NCI-H2196 (cell line): ENCODE results near the gene BRF1.
"Not testable (repeated sequence)": the region's sequence is repeated elsewhere in the genome, so short reads cannot be mapped to it uniquely, and the experiment has no call there.

Experiments used
- DNase-seq: peaks from one replicate; lab custom pipeline; 2025; ENCODE audit not compliant: unreplicated experiment; lab: John Stamatoyannopoulos, UW

The BRF1 gene

DNA sequence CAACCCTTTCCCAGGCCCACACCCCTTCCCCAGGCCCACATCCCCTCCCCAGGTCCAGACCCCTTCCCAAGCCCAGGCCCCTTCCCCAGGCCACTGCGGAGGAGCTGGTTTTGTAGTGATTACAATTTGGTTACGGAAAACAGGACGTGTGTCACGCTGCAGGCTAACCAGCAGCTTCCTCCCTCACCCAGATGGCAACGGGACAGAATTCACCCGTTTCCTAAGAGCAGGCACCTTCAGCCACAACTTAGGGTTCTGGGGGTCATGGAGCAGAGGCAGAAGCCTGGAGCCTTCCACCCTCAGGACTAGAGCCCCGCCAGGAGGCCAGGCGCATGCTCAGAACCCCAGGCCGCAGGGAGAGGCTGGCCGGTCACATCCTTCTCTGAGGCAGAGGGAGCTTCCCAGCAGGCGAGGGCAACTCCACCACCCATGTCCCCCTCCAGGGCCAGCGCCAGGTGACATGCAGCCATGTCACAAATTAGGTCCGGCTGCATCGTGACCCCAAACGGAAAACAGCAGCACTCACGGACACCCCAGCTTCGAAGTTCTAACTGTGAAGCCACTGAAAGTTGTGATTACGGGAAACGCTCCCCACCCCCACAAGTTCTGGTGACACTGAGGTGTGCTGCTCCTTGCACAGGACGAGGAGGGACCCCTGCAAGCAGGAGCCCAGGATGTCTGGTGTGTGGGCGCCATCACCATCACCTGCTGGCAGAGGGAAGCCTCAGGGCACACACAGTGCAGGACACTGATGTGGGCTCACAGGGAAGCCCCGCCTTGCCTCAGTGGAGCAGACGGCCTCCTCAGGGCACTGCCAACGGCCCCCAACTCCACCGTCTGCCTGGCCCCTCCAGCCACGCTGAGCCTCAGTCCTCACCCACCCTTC, 7.7 kb downstream of the BRF1 start:
- no peak for DNase-seq

- no peak for DNase-seq
Measured at GRCh38 chr14:105290621-105291346, 10.0 kb downstream of the BRF1 start.

DNA sequence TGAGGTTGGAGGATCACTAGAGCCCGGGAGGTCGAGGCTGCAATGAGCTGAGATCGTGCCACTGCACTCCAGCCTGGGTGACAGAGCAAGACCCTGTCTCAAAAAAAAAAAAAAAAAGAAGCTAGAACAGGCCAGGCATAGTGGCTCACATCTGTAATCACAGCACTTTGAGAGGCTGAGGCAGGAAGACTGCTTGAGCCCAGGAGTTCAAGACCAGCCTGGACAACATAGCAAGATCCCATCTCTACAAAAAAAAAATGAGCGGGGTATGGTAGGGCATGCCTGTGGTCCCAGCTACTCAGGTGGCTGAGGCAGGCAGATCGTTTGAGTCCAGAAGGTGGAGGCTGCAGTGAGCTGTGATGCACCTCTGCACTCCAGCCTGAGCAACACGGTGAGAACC, 11.9 kb downstream of the BRF1 start:
- not testable (repeated sequence) for DNase-seq

DNA sequence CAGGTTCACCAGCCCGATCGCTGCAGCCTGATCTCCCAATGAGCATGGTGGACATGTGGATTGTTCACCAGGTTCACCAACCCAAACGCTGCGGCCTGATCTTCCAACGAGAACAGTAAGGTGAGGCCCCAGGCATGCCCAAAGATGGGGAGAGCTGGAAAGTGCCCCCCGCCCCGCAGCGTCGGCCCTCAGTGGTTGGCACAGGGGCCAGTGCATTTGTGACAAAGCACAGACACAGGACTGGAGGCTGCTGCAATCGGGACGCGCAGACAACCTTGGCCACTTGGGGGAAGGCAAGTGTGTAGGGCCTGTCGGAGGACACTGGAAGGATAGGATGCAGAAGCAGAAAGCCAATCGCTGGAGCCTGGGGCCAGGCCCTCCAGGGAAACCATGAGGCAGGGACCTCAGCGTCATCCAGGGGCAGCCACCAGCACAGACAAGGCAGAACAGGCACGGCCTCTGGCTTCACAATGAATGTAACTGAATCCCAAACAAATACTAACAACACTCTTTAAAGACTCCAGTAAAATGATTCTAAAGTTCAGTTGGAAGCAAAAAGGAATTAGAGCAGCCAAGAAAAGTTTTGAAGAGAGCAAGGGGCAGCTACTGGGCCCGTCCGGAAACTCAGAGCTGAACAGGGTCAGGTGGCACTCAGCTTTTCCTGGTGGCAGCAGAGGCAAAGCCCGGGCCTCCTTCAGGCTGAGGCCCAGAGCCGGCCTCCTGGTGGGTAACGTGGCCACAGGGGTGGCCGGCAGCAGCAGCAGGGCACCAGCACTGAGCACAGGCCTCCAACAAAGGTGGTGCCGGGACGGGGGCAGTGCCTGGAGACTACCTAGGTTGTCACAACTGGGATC, 13.3 kb downstream of the BRF1 start:
- DNase-seq, result no peak

- no peak for DNase-seq
Measured at GRCh38 chr14:105286759-105287144, 14.0 kb downstream of the BRF1 start.

DNA sequence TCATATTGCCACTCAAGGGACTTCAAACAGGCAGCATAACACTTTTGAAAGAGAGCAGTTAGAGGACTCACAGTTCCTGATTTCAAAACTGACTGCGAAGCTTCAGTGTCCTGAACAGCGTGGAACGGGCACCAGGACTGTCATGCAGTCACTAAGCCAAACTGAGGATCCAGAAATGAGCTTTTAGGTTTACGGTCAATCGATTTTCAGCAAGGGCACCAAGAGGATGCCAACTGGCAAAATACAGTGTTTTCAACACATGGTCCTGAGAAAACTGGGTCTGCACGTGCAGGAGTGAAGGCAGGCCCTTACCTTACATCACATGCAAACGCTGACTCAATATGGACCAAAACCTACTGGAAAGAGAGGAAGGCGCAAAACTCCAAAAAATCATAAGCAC, 15.6 kb downstream of the BRF1 start:
- no peak for DNase-seq

DNA sequence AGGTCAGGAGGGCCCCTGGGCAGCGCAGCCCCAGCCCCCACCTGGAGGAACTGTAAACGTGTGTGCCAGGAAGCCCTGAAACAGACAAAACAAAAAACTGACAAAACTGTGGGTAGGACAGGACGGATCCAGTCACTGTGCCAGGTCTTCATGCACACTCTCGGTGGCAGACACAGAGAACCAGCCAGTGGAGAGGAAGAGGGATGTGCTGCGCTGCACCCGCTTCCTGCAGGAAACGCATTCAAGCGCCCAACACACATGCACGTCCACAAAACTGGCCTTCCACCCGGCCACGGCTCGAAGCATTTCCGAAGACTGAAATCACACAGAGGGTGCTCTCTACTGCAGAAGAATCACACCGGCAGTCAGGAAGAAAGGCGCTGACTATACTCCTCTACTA, 16.9 kb downstream of the BRF1 start:
- no peak for DNase-seq

GRCh38 chr14:105283028-105283427, 17.8 kb downstream of the BRF1 start:
- DNase-seq, result no peak

- no peak for DNase-seq
Measured at GRCh38 chr14:105282098-105282725, 18.6 kb downstream of the BRF1 start.

GRCh38 chr14:105281371-105282097, 19.3 kb downstream of the BRF1 start:
- no peak for DNase-seq

- DNase-seq, result no peak
Measured at GRCh38 chr14:105280525-105280924, 20.3 kb downstream of the BRF1 start.

GRCh38 chr14:105279642-105280361, 21.0 kb downstream of the BRF1 start:
- DNase-seq, result no peak

DNA sequence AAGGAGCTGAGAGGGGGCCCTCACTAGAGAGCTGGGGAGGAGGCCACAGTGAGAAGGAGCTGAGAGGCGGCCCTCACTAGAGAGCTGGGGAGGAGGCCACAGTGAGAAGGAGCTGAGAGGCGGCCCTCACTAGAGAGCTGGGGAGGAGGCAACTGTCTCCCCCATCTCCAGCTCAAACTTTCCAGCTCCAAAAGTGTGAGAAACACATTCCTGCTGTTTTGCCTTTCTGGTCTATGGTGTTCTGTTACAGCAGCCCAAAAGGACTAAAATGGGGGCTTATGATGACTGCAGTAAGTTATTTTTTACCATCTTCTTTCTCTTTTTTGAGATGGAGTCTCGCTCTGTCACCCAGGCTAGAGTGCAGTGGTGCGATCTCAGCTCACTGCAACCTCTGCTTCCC, 23.4 kb downstream of the BRF1 start:
- DNase-seq, result not testable (repeated sequence)

GRCh38 chr14:105275267-105275946, 25.4 kb downstream of the BRF1 start:
- DNase-seq, result no peak

- DNase-seq, result no peak
Measured at GRCh38 chr14:105274637-105275036, 26.2 kb downstream of the BRF1 start.

GRCh38 chr14:105273062-105273461, 27.7 kb downstream of the BRF1 start:
- no peak for DNase-seq

GRCh38 chr14:105272623-105273022, 28.2 kb downstream of the BRF1 start:
- DNase-seq, result no peak

DNA sequence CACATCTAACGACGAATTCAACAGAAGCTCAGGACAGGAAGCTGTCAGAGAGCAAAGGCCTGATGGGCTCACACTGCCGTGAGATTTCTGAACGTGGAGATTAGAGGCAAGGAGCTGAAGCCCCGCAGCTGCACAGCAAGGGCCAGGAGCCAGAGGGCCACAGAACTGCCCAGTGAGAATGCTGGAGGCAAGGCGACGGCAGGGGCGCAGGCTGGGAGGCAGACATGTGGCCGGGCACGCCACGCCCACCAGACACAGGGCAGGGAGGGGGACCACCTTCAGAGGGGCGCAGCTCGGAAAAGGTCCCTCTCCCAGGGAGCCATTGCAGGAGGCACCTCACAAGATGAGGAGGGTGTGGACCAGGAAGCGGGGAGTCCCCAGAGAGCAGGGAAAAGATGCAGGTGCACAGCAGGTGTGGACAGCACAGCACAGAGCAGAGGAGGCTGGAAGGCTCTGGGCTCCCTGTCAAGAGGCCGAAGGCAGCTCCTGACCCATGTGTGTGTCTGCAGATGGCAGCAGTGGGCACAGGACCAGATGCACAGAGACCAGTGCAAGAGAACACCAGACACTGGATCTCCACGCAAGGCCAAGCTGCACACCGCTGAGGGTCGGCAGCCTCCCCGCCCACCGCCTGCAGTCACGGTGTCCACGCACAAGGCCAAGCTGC, 29.4 kb downstream of the BRF1 start:
- DNase-seq, result no peak

DNA sequence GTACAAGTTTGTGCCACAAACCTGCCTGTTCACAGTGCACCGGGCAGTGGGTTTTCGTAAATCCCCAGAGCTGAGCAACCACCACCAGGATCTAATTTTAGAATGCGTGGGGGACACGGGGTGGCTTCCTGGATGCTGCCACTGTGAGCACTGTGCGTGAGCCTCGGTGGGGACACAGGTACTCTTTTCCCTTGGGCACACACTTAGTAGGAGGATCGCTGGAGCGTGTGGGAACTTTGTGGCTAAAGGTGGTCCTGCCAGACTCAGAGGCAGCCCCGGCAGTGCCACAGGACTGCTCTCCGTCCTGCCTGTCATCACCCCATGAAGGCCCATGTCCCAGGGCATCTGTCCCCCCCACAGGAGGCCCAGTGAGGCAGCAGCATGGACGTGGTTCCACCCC, 31.4 kb downstream of the BRF1 start:
- no peak for DNase-seq
